Stimulated activated CD4-positive, alpha-beta T cell treated with anti-CD3 and anti-CD28 coated beads, TNF-alpha, amount 100 ng/mL, for 4 hours (primary cell): ENCODE measurements around the gene RIT1.

Experiments used
- DNase-seq, 3 experiments: peaks; one replicate each; pipeline ENCODE4 v3.0.0-alpha.2; 2020; ENCODE audit warnings: low read depth in 3 of 3

The RIT1 gene

DNA sequence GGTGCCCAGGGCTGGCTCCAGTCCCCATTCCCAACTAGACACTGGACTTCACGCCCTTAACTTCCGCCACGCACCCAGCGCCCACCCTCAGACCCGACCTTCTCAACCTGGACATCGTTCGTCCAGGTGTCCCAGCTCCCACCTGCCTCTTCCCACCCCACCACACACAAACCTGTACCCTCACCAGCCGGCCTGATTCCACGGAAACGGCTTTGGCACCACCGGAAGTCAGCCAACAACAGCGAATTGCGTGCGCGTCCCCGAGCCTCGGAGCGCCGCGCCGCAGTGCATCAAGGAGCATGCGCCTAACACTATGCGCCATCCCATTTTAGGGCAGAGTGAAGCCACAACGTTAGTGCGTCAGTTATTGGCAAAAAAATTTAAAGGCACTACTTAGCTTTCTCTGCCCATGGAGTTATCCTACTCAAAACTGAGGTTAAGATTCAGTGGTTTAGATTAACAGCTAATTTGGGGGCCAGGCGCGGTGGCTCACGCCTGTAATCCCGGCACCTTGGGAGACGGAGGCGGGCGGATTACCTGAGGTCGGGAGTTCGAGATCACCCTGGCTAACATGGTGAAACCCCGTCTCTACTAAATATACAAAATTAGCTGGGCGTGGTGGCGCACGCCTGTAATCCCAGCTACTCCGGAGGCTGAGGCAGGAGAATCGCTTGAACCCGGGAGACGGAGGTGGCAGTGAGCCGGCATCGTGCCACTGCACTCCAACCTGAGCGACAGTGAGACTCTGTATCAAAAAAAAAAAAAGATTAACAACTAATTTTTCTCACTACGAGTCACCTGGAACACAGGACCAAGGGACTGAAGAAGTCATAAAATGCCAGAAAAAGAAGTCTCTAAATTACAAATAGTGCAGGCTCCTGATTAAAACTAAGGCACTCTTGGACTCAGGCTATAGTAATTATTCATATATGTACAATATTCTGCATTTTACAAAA lies 53.9 kb downstream of the RIT1 start, which contains the start of gene GON4L:
GON4L (minus strand) TSS at position 240 of the 956 bp plus-strand sequence. CDS start 3,434 bp downstream, outside the sequence.
- peak; percentile 62 to 79 (median 76) for DNase-seq

DNA sequence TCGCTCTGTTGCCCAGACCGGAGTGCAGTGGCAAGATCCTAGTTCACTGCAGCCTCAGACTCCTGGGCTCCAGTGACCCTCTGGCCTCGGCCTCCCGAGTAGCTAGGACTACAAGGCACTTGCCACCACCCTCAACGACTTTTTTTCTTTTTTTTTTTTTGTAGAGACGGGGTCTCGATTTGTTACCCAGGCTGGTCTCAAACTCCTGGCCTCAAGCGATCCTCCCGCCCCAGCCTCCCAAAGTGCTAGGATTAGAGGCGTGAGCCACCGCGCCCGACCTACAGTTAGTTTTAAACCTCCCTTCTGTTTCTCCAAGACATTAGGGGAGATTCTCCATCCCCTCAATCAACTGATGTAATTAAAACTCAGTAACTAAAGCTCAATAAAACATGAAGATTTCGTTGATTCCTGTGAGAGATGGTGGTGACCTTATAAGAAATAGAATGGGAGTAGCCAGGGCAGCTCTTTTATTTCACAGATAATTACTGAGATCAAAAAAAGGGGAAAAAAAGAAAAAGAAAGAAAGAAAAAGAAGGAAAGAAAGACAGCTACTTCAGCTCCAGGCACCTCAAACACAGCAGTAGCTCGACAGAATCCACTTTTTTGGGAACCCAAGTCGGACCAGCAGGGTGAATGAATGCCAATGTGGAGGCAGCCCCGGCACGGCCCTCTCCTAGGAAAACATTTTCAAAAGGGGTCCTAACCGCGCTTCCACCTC lies 54.7 kb downstream of the RIT1 start:
- no peak for DNase-seq

DNA sequence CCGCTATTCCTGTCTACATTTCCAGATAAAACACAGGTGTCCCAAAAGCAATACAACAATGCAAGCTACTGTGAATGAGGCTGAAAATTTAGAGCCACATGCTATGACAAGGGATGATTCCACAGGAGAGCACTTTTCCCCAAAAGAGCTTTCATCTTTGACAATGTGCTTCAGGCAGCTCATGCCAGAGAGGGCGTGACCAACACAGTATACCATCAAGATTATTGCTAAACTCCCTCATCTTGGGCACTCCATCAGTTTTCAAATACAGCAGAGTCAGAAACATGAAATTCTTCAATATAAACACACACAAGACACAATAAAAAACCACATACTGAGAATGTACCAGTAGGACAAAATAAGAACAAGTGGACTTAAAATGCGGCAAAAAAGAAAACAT lies 60.8 kb downstream of the RIT1 start:
- DNase-seq = no peak

DNA sequence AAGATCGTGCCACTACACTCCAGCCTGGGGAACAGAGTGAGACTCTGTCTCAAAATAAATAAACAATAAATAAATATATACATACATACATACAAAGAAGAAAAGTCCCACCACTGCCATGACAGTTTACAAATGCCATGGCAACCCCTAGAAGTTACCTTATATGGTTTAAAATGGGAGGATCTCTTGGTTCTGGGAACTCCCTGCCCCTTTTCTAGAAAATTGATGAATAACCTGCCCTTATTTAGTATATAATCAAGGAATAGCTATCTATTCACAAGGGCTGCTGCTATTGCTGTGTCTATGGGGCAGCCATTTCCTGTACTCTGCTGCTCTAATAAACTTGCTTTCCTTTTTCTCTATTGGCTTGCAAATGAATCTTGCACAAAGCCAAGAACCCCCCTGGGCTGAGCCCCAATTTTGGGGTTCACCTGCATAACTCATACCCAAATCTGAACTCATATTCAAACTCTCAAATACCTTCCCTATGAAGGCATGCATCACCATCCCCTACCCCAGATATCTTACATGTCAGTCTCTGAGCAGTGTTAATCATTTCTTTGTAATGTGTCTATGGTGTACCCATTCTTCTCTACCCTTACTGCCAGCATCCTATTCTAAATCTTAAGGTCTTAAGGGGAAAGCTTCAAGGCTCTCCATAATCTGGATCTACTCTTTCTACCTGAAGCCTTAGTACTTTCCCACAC lies 63.2 kb downstream of the RIT1 start:
- DNase-seq = no peak
